Stimulated activated CD8-positive, alpha-beta memory T cell treated with anti-CD3 and anti-CD28 coated beads, Interleukin-2, amount 100 ng/mL, for 48 hours (primary cell): Measurements from ENCODE around the gene HOXB5.

Experiments
- DNase-seq, 2 donors: peaks; one replicate each; pipeline ENCODE4 v3.0.0-alpha.2; 2020; ENCODE audit warnings: low read depth in 2 of 2

HOXB5 gene

GRCh38 chr17:48546924-48547807, 46.4 kb downstream of the HOXB5 start:
- no peak for DNase-seq

GRCh38 chr17:48546137-48546923, 47.2 kb downstream of the HOXB5 start:
- DNase-seq = no peak

GRCh38 chr17:48545539-48545938, 48.0 kb downstream of the HOXB5 start:
- no peak for DNase-seq

- DNase-seq = no peak
These were observed 48.6 kb downstream of the HOXB5 start, which contains the start of gene HOXB2 for GRCh38 chr17:48545022-48545375. TSS of gene HOXB2 (minus strand) at chr17:48545109. CDS start at chr17:48544911, 198 bp downstream.

GRCh38 chr17:48544349-48545021, 49.1 kb downstream of the HOXB5 start:
- DNase-seq = peak in 1 of 2 donors; percentile 32

GRCh38 chr17:48543854-48544348, 49.7 kb downstream of the HOXB5 start:
- DNase-seq = no peak

- peak; percentile 34 to 43 for DNase-seq
These were observed 50.3 kb downstream of the HOXB5 start for GRCh38 chr17:48543107-48543853.

GRCh38 chr17:48542698-48543106, 50.9 kb downstream of the HOXB5 start:
- no peak for DNase-seq

- DNase-seq = no peak
These were observed 51.4 kb downstream of the HOXB5 start for GRCh38 chr17:48542114-48542656.

GRCh38 chr17:48541577-48542113, 51.9 kb downstream of the HOXB5 start:
- DNase-seq = peak in 1 of 2 donors; percentile 28
